A673 (cell line): Measurements from ENCODE around the gene ARHGAP24. TPM values are rescaled to one million over a fixed set of nuclear protein-coding genes. Genes with fewer than 3 reads are reported as not detected.

Source experiments
- BruUV-seq: library from RNA; stranded (reverse); fragments of 400-500 nt; replicated peaks from 2 replicates; lab custom pipeline; 2021; lab: Mats Ljungman, UMichigan
- CTCF ChIA-PET: fragments of 300-600 bp; sonication (Branson Sonifier 250); formaldehyde crosslinking; loops from one replicate; lab custom pipeline; 2022; ENCODE audit warnings: antibody characterized with exemption; lab: Charles Lee
- POLR2A ChIA-PET: fragments of 300-600 bp; sonication (Branson Sonifier 250); formaldehyde crosslinking; loops from one replicate; lab custom pipeline; 2022; ENCODE audit warnings: antibody characterized with exemption; ENCODE audit not compliant: low non-redundant PET; lab: Charles Lee
- DNase-seq: peaks from one replicate; pipeline ENCODE4 v3.0.0-alpha.2; 2015; ENCODE audit warnings: low spot score
- H3K27ac ChIP-seq: fragments of 200-600 bp; sonication (generic); 2 replicates; pipeline ENCODE4 v1.5.1; 2016; ENCODE audit warnings: mixed run types, low read depth, mild to moderate bottlenecking, mixed read lengths, antibody characterized with exemption, low read length; ENCODE audit not compliant: poor library complexity, severe bottlenecking
- H3K27me3 ChIP-seq: fragments of 200-600 bp; sonication (generic); replicated peaks from 2 replicates; pipeline ENCODE4 v1.6.1; 2017; ENCODE audit warnings: mixed run types, low read depth, mild to moderate bottlenecking, mixed read lengths, antibody characterized with exemption, low read length; ENCODE audit not compliant: insufficient read depth, poor library complexity
- H3K36me3 ChIP-seq: fragments of 200-600 bp; sonication (generic); 2 replicates; pipeline ENCODE4 v1.6.1; 2016; ENCODE audit warnings: mixed run types, mild to moderate bottlenecking, mixed read lengths, antibody characterized with exemption, low read length; ENCODE audit not compliant: insufficient read depth, poor library complexity, severe bottlenecking
- H3K4me1 ChIP-seq: fragments of 200-600 bp; sonication (generic); 2 replicates; pipeline ENCODE4 v1.6.1; 2017; ENCODE audit warnings: mixed run types, mild to moderate bottlenecking, mixed read lengths, antibody characterized with exemption, low read length; ENCODE audit not compliant: insufficient read depth, poor library complexity, severe bottlenecking
- H3K4me3 ChIP-seq: fragments of 200-600 bp; sonication (generic); 2 replicates; pipeline ENCODE4 v1.5.1; 2016; ENCODE audit warnings: low read depth, mixed run types, mild to moderate bottlenecking, mixed read lengths, low read length; ENCODE audit not compliant: poor library complexity, severe bottlenecking
- H3K9me3 ChIP-seq: fragments of 200-600 bp; sonication (generic); 2 replicates; pipeline ENCODE4 v1.6.1; 2016; ENCODE audit warnings: mixed run types, low read depth, mild to moderate bottlenecking, mixed read lengths, antibody characterized with exemption, low read length; ENCODE audit not compliant: poor library complexity, severe bottlenecking
- EZH2 ChIP-seq: fragments of 200-600 bp; sonication (generic); IDR thresholded peaks from 2 replicates; pipeline ENCODE4 v1.6.1; 2017; ENCODE audit warnings: borderline replicate concordance, low read depth, mild to moderate bottlenecking, mixed read lengths, antibody characterized with exemption, low read length; ENCODE audit not compliant: poor library complexity, severe bottlenecking
- intact Hi-C: fragments of 100-400 bp; cut with micrococcal nuclease; formaldehyde crosslinking; loops from one replicate; pipeline ENCODE4 v1.10.0; 2022; ENCODE audit not compliant: unreplicated experiment
- total RNA-seq: library from RNA; stranded (reverse); gene quantifications from 2 replicates; pipeline ENCODE4 v1.2.3, GENCODE V29; 2021
- TF ChIP-seq, protein P1 (sequence below): fragments of 300-800, 200-600 bp; sonication (generic); conservative IDR thresholded peaks from 2 replicates; pipeline ENCODE4 v1.5.1; 2017; ENCODE audit warnings: low read depth, mild to moderate bottlenecking, antibody characterized with exemption, low read length, moderate library complexity, mixed read lengths

The ARHGAP24 gene
- total RNA-seq, 1 experiment from 2014 or later = 5.8 TPM

DNA sequence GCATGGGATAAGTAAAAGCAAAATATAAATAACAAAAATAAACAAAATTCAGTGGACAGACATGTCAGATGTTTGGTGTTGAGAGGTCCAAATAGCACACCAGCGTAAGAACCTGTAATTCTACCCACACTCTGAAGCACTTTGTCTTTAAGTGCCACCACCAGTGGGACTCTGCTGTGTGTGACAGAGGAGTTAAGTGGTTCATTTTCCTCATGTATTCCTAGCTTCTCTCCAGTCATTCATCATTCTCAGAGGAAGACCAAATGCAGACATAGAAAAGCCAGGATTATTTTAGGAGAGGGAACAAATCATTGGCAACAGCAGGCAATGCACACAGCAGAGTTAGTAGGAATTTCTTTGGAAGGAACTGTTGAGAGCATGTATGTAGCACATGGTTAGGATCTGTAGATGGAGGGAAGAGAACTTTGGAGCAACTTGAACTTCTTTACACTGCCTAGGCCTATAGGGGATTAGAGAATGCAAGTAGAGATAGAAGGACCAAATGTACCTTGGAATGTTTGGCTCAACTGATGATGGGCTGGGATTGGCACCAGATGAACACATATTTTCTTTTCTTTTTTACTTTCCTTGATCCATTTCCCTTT lies 43.0 kb upstream of the ARHGAP24 start:
- POLR2A ChIA-PET = no interaction called here
- TF ChIP-seq EZH2 = no peak
- TF ChIP-seq, protein P1, sequence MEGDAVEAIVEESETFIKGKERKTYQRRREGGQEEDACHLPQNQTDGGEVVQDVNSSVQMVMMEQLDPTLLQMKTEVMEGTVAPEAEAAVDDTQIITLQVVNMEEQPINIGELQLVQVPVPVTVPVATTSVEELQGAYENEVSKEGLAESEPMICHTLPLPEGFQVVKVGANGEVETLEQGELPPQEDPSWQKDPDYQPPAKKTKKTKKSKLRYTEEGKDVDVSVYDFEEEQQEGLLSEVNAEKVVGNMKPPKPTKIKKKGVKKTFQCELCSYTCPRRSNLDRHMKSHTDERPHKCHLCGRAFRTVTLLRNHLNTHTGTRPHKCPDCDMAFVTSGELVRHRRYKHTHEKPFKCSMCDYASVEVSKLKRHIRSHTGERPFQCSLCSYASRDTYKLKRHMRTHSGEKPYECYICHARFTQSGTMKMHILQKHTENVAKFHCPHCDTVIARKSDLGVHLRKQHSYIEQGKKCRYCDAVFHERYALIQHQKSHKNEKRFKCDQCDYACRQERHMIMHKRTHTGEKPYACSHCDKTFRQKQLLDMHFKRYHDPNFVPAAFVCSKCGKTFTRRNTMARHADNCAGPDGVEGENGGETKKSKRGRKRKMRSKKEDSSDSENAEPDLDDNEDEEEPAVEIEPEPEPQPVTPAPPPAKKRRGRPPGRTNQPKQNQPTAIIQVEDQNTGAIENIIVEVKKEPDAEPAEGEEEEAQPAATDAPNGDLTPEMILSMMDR = no peak

DNA sequence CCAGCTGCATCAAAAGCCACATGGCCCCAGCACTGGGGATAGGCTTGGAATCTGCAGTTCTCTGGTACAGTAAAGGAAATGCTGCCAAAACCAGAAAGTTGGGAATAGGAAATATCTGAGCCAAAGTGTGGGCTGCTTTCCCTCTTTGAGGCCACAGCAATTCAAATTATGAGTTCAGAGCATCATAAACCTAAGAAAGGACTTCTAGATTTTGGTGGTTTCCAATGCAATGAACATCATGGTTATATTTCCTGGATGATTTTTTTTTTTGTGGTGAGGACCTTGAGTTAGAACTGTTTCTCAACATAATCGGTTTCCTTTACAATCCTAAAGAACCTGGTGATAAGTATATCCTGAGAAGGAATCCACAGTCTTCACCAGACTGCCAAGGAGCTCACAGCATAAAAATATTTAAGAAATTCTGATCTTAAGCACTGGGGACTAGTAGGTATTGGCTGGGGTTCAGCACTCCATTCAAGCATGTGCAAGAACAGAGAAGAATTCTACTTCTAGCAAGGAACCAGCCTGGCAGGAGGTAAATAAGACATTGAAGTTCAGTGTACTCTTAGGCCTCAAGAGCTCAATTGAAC lies 29.8 kb upstream of the ARHGAP24 start:
- no TSS peak for BruUV-seq
- intact Hi-C loops = no loop called here
- ChIA-PET CTCF (no interaction called here), POLR2A (no interaction called here)
- H3K4me3 ChIP-seq = no peak overlapping the region
- no peaks in the 10 kb centered on the region for H3K36me3 ChIP-seq
- H3K27me3 ChIP-seq = no peaks in the 10 kb centered on the region
- DNase-seq = no peak
- H3K9me3 ChIP-seq = no peaks in the 10 kb centered on the region
- no peak for TF ChIP-seq EZH2
- TF ChIP-seq, protein P1 = no peak
- H3K4me1 ChIP-seq = no peaks in the 10 kb centered on the region
- H3K27ac ChIP-seq = no peak overlapping the region

More for the DNA sequence above, 43.0 kb upstream of the ARHGAP24 start:
- CTCF ChIA-PET = no interaction called here
- DNase-seq = no peak
- intact Hi-C loops = no loop called here
- Histone ChIP-seq H3K9me3 (no peaks in the 10 kb centered on the region), H3K4me1 (no peaks in the 10 kb centered on the region), H3K4me3 (no peak overlapping the region), H3K27me3 (no peaks in the 10 kb centered on the region), H3K36me3 (no peaks in the 10 kb centered on the region), H3K27ac (no peak overlapping the region)
- no TSS peak for BruUV-seq

DNA sequence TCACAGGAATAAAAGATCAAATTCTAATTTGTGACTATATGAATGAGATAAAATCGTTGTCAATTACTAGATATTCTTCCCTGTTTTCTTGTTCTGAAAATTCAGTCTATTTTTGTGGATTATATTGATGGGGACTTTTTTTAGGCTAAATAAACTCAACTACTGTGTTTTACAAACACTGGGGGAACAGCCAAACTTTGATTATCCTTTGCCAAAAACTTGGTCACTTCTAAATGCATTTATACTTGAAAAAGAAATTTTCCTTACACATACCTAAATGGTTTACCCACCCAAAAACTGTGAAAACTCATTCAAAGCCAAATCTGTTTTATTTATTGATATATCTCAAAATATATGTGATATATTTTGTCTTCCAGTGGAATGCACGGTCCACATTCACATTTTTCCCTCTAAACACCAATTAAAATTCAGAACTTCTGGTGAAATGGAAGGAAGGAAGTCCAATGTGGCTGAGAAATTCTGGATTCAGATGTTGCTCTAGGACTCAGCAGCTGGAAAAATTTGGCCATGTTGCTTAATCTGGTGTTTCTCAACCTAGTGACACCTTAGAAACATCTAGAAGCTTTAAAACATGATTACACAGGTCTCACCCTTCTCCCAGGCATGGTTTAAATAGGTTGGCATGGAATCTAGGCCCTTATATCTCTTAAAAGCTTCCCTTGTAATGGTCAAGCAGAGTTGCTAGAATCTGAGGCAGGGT lies 28.6 kb upstream of the ARHGAP24 start:
- ChIA-PET CTCF (no interaction called here), POLR2A (no interaction called here)
- Histone ChIP-seq H3K27ac (no peak overlapping the region), H3K9me3 (no peaks in the 10 kb centered on the region), H3K4me1 (no peaks in the 10 kb centered on the region), H3K36me3 (no peaks in the 10 kb centered on the region), H3K27me3 (no peaks in the 10 kb centered on the region), H3K4me3 (no peak overlapping the region)
- BruUV-seq = no TSS peak
- intact Hi-C loops = no loop called here
- no peak for TF ChIP-seq EZH2
- TF ChIP-seq, protein P1 = no peak
- DNase-seq = no peak
